ENCODE data around the gene TMEM61. TPM values are rescaled to one million over a fixed set of nuclear protein-coding genes. Genes with fewer than 3 reads are reported as not detected.

Gene TMEM61
- total and polyA plus RNA-seq, 2 of the 8 experiments (the other 6 are each of a cell fraction or from before 2014, with no cell fraction given), result 0.54 to 1.4 TPM

- Histone ChIP-seq H2AFZ (ENCODE audit: low read length) (peak overlapping the region; percentile 95), H4K8ac (ENCODE audit: extremely low read depth, insufficient read depth, low read length) (peak overlapping the region; percentile 98), H3K79me2 (ENCODE audit: control insufficient read depth in 1 of 2, insufficient read depth in 2 of 2, low read length in 2 of 2) (no peaks in the 10 kb centered on the region), H4K91ac (replicated peaks; ENCODE audit: insufficient read length, low read length) (peak overlapping the region; percentile 67), H3K14ac (ENCODE audit: insufficient read length) (no peak overlapping the region), H3K56ac (replicated peaks; ENCODE audit: insufficient read length, low read depth, low read length) (no peak overlapping the region), H3K9me3 (ENCODE audit: insufficient read depth in 2 of 2, low read depth in 1 of 2, low read length in 1 of 2) (peaks cover 2 to 4% of the 10 kb centered on the region in 2 experiments; a peak in 3 of 4 replicates), H3K23ac (ENCODE audit: insufficient read length) (no peak overlapping the region), H2BK120ac (replicated peaks; ENCODE audit: low read depth, low read length) (peak overlapping the region; percentile 81), H4K20me1 (replicated peaks in 1 of 2; ENCODE audit: control insufficient read depth in 1 of 2, insufficient read depth in 2 of 2, low read length in 2 of 2) (no peaks in the 10 kb centered on the region), H2AK5ac (ENCODE audit: low read depth, low read length) (no peak overlapping the region), H3K79me1 (ENCODE audit: low read depth, low read length) (no peaks in the 10 kb centered on the region), H3K27ac (ENCODE audit: low read depth, low read length) (no peak overlapping the region), H3K9ac (replicated peaks in 1 of 4; ENCODE audit: extremely low read depth in 1 of 4, low read depth in 3 of 4, low read length in 3 of 4) (peak overlapping the region in 1 of 4 experiments; percentile 12; a peak in 1 of 7 replicates), H3K4me2 (ENCODE audit: insufficient read depth in 1 of 2, low read depth in 2 of 2, low read length in 2 of 2) (peak overlapping the region; percentile 24 to 41), H3K4me3 (ENCODE audit: extremely low read depth in 1 of 4, insufficient read depth in 2 of 4, low read depth in 3 of 4, low read length in 4 of 4) (peak overlapping the region in 2 of 4 experiments; percentile 10 to 26; a peak in 3 of 8 replicates), H2BK20ac (ENCODE audit: low read length) (peak overlapping the region; percentile 88; the same call in 1 of the 2 replicates), H3K27me3 (replicated peaks in 1 of 4; ENCODE audit: control insufficient read depth in 3 of 4, extremely low read depth in 1 of 4, insufficient read depth in 3 of 4, low read length in 3 of 4) (no peaks in the 10 kb centered on the region), H3K36me3 (ENCODE audit: control insufficient read depth in 2 of 4, insufficient read depth in 4 of 4, low read length in 3 of 4) (no peaks in the 10 kb centered on the region), H3K4ac (replicated peaks; ENCODE audit: insufficient read length, low read depth, low read length) (peak overlapping the region; percentile 30), H2BK12ac (ENCODE audit: low read depth, low read length) (peak overlapping the region; percentile 75; the same call in 1 of the 2 replicates), H2BK15ac (ENCODE audit: low read length) (peak overlapping the region; percentile 93), H4K5ac (ENCODE audit: insufficient read length, low read depth, low read length) (peak overlapping the region; percentile 27), H3K18ac (ENCODE audit: extremely low read depth, low read length) (peak overlapping the region; percentile 97), H3K4me1 (replicated peaks in 1 of 4; ENCODE audit: control insufficient read depth in 3 of 4, insufficient read depth in 4 of 4, low read length in 3 of 4) (peaks cover 4 to 7% (median 6%) of the 10 kb centered on the region in 4 experiments), H3K23me2 (ENCODE audit: low read depth, low read length) (no peaks in the 10 kb centered on the region), H2BK5ac (ENCODE audit: low read depth, low read length) (peak overlapping the region; percentile 57; the same call in 1 of the 2 replicates)
- WGBS, 2 experiments (ENCODE audit: extremely low coverage in 1 of 2, insufficient coverage in 1 of 2, insufficient read length in 1 of 2, insufficient replicate concordance in 2 of 2, low coverage in 1 of 2, low lambda C conversion rate in 2 of 2, missing lambda C conversion rate in 1 of 2), result 44% methylated on average over 27 of the region's 27 CpGs; no CpG with 5 or more reads in 1 of the 2 experiments
- CTCF ChIA-PET (ENCODE audit: partially characterized antibody), result interaction anchor here (0.5 to 17.5 kb wide), 34 partner anchors 9 to 117 kb away, joined by 3 to 511 read pairs (median 5); partner anchors contain the start of genes BSND and TMEM61
- peak; percentile 50 to 93 for DNase-seq (ENCODE audit: low read depth in 1 of 2, low spot score in 2 of 2)
- POLR2A ChIA-PET (ENCODE audit: partially characterized antibody), result interaction anchor here (0.9 to 1.9 kb wide), 4 partner anchors 11 to 71 kb away, joined by 3 to 13 read pairs (median 6); no protein-coding TSS in a partner anchor
- FAIRE-seq, result peak; percentile 92
- TF ChIP-seq EGR1 (IDR thresholded peaks at IDR 0.05; ENCODE audit: borderline replicate concordance, low read depth, low read length) (no peak), FOSL1 (IDR thresholded peaks at IDR 0.05; ENCODE audit: insufficient read depth, low read depth, low read length) (no peak), MAX (IDR thresholded peaks at IDR 0.05) (peak; percentile 3; the same call in 1 of the 2 replicates), TAF7 (optimal IDR thresholded peaks at IDR 0.05; ENCODE audit: borderline replicate concordance, low read depth, low read length) (no peak), TAF1 (IDR thresholded peaks at IDR 0.05; ENCODE audit: low read depth, low read length) (peak; percentile 73), CEBPB (IDR thresholded peaks at IDR 0.05; ENCODE audit: low read depth, low read length) (peak; percentile 60), SP4 (IDR thresholded peaks at IDR 0.05; ENCODE audit: low read length) (no peak), YY1 (IDR thresholded peaks at IDR 0.05; ENCODE audit: low read depth, low read length) (peak; percentile 85; the same call in 1 of the 2 replicates), NRF1 (IDR thresholded peaks at IDR 0.05; ENCODE audit: low read depth, low read length) (no peak), ASH2L (IDR thresholded peaks at IDR 0.05; ENCODE audit: low read length) (peak; percentile 32), BRCA1 (IDR thresholded peaks at IDR 0.05; ENCODE audit: low read depth, low read length) (no peak), RFX5 (IDR thresholded peaks at IDR 0.05; ENCODE audit: borderline replicate concordance, low read depth, low read length) (no peak), POLR2A (IDR thresholded peaks at IDR 0.05; ENCODE audit: control extremely low read depth in 1 of 2, low read depth in 2 of 2, low read length in 2 of 2) (peak in 1 of 2 experiments; percentile 40; a peak in 1 of 3 replicates)
These were observed 29.9 kb upstream of the TMEM61 start for GRCh38 chr1:54950369-54951163.

Measured in H1 (cell line).